ENCODE data around the gene IGSF9B. TPM values are rescaled to one million over a fixed set of nuclear protein-coding genes. Genes with fewer than 3 reads are reported as not detected.

Gene IGSF9B
- total RNA-seq, 1 donor from 2014 or later = 13.1 TPM

GRCh38 chr11:133971881-133972280 is 15.1 kb upstream of the IGSF9B start:
- Histone ChIP-seq H2AFZ (ENCODE audit: low read depth, low read length) (no peak overlapping the region), H3K9ac (ENCODE audit: low read length) (no peak overlapping the region), H3K27ac (ENCODE audit: low read depth, low read length) (no peak overlapping the region), H3K4me2 (ENCODE audit: low read length) (no peak overlapping the region), H3K4me3 (ENCODE audit: insufficient read depth, low read depth, low read length) (no peak overlapping the region), H3K36me3 (ENCODE audit: insufficient read depth, low read length) (no peaks in the 10 kb centered on the region), H4K20me1 (ENCODE audit: insufficient read depth, low read length) (no peaks in the 10 kb centered on the region), H3K79me2 (ENCODE audit: insufficient read depth, low read length) (no peaks in the 10 kb centered on the region), H3K27me3 (ENCODE audit: insufficient read depth, low read length) (no peaks in the 10 kb centered on the region), H3K4me1 (ENCODE audit: insufficient read depth, low read length) (no peaks in the 10 kb centered on the region), H3K9me3 (ENCODE audit: insufficient read depth, low read depth, low read length) (no peaks in the 10 kb centered on the region)
- no peak overlapping the region for H3K4me3 Mint-ChIP-seq (ENCODE audit: unreplicated experiment)
- FAIRE-seq = no peak
- TF ChIP-seq EZH2 (IDR thresholded peaks at IDR 0.05; ENCODE audit: insufficient read depth, low read length) (no peak), CTCF (IDR thresholded peaks at IDR 0.05; ENCODE audit: insufficient read depth, low read depth, low read length) (no peak)
- no peaks in the 10 kb centered on the region for H3K4me1 Mint-ChIP-seq (ENCODE audit: low read depth, unreplicated experiment)
- H3K27me3 Mint-ChIP-seq (ENCODE audit: low read depth, unreplicated experiment) = peaks cover 86% of the 10 kb centered on the region
- H3K36me3 Mint-ChIP-seq (ENCODE audit: low read depth, unreplicated experiment) = peaks cover 3% of the 10 kb centered on the region
- no peak for DNase-seq (ENCODE audit: low read depth)
- H3K9me3 Mint-ChIP-seq (ENCODE audit: unreplicated experiment) = no peaks in the 10 kb centered on the region
- no peak overlapping the region for H3K27ac Mint-ChIP-seq (ENCODE audit: unreplicated experiment)

GRCh38 chr11:133969112-133969511 is 12.3 kb upstream of the IGSF9B start:
- H3K36me3 Mint-ChIP-seq (ENCODE audit: low read depth, unreplicated experiment) = peaks cover 1% of the 10 kb centered on the region
- no peaks in the 10 kb centered on the region for H3K36me3 ChIP-seq (ENCODE audit: insufficient read depth, low read length)
- H3K9ac ChIP-seq (ENCODE audit: low read length) = no peak overlapping the region
- FAIRE-seq (no peak), DNase-seq (ENCODE audit: low read depth) (no peak)
- no peak overlapping the region for H3K4me3 ChIP-seq (ENCODE audit: insufficient read depth, low read depth, low read length)
- no peaks in the 10 kb centered on the region for H4K20me1 ChIP-seq (ENCODE audit: insufficient read depth, low read length)
- no peak overlapping the region for H3K27ac Mint-ChIP-seq (ENCODE audit: unreplicated experiment)
- no peak for TF ChIP-seq EZH2 (IDR thresholded peaks at IDR 0.05; ENCODE audit: insufficient read depth, low read length)
- TF ChIP-seq CTCF (IDR thresholded peaks at IDR 0.05; ENCODE audit: insufficient read depth, low read depth, low read length) = no peak
- no peak overlapping the region for H3K27ac ChIP-seq (ENCODE audit: low read depth, low read length)
- no peak overlapping the region for H3K4me3 Mint-ChIP-seq (ENCODE audit: unreplicated experiment)
- no peak overlapping the region for H2AFZ ChIP-seq (ENCODE audit: low read depth, low read length)
- H3K79me2 ChIP-seq (ENCODE audit: insufficient read depth, low read length) = no peaks in the 10 kb centered on the region
- H3K27me3 Mint-ChIP-seq (ENCODE audit: low read depth, unreplicated experiment) = peaks cover 80% of the 10 kb centered on the region
- H3K27me3 ChIP-seq (ENCODE audit: insufficient read depth, low read length) = no peaks in the 10 kb centered on the region
- no peaks in the 10 kb centered on the region for H3K9me3 Mint-ChIP-seq (ENCODE audit: unreplicated experiment)
- no peak overlapping the region for H3K4me2 ChIP-seq (ENCODE audit: low read length)
- peaks cover 3% of the 10 kb centered on the region for H3K4me1 Mint-ChIP-seq (ENCODE audit: low read depth, unreplicated experiment)
- no peaks in the 10 kb centered on the region for H3K4me1 ChIP-seq (ENCODE audit: insufficient read depth, low read length)
- H3K9me3 ChIP-seq (ENCODE audit: insufficient read depth, low read depth, low read length) = no peaks in the 10 kb centered on the region

GRCh38 chr11:133968300-133968699 is 11.5 kb upstream of the IGSF9B start:
- H3K27me3 ChIP-seq (ENCODE audit: insufficient read depth, low read length) = no peaks in the 10 kb centered on the region
- H3K79me2 ChIP-seq (ENCODE audit: insufficient read depth, low read length) = no peaks in the 10 kb centered on the region
- H3K9ac ChIP-seq (ENCODE audit: low read length) = no peak overlapping the region
- no peak overlapping the region for H3K4me3 ChIP-seq (ENCODE audit: insufficient read depth, low read depth, low read length)
- DNase-seq (ENCODE audit: low read depth) (no peak), FAIRE-seq (no peak)
- H3K27me3 Mint-ChIP-seq (ENCODE audit: low read depth, unreplicated experiment) = peaks cover 73% of the 10 kb centered on the region
- H4K20me1 ChIP-seq (ENCODE audit: insufficient read depth, low read length) = no peaks in the 10 kb centered on the region
- H3K9me3 Mint-ChIP-seq (ENCODE audit: unreplicated experiment) = no peaks in the 10 kb centered on the region
- no peak overlapping the region for H3K4me2 ChIP-seq (ENCODE audit: low read length)
- H3K9me3 ChIP-seq (ENCODE audit: insufficient read depth, low read depth, low read length) = no peaks in the 10 kb centered on the region
- H2AFZ ChIP-seq (ENCODE audit: low read depth, low read length) = no peak overlapping the region
- peaks cover 3% of the 10 kb centered on the region for H3K4me1 Mint-ChIP-seq (ENCODE audit: low read depth, unreplicated experiment)
- peaks cover 1% of the 10 kb centered on the region for H3K36me3 Mint-ChIP-seq (ENCODE audit: low read depth, unreplicated experiment)
- H3K27ac Mint-ChIP-seq (ENCODE audit: unreplicated experiment) = no peak overlapping the region
- TF ChIP-seq CTCF (IDR thresholded peaks at IDR 0.05; ENCODE audit: insufficient read depth, low read depth, low read length) (no peak), EZH2 (IDR thresholded peaks at IDR 0.05; ENCODE audit: insufficient read depth, low read length) (no peak)
- no peak overlapping the region for H3K27ac ChIP-seq (ENCODE audit: low read depth, low read length)
- no peaks in the 10 kb centered on the region for H3K4me1 ChIP-seq (ENCODE audit: insufficient read depth, low read length)
- H3K4me3 Mint-ChIP-seq (ENCODE audit: unreplicated experiment) = no peak overlapping the region
- H3K36me3 ChIP-seq (ENCODE audit: insufficient read depth, low read length) = no peaks in the 10 kb centered on the region
